NCI-H1417 (cell line): Measurements from ENCODE around the gene RSBN1.
"Not testable (repeated sequence)": the region's sequence is repeated elsewhere in the genome, so short reads cannot be mapped to it uniquely, and the experiment has no call there.

Experiments used
- DNase-seq, 3 experiments: peaks; one replicate each; lab custom pipeline; 2025; lab: John Stamatoyannopoulos, UW

The RSBN1 gene

GRCh38 chr1:113811888-113812660 is at the start of gene RSBN1:
Gene RSBN1 (minus strand): TSS chr1:113812476. CDS start chr1:113812412, 64 bp downstream.
- peak; percentile 98 to 99 (median 99) for DNase-seq

GRCh38 chr1:113861641-113862040 is 49.4 kb upstream of the RSBN1 start:
- DNase-seq: no peak

- no peak for DNase-seq
Observed at GRCh38 chr1:113860891-113861290, 48.6 kb upstream of the RSBN1 start.

GRCh38 chr1:113859478-113860175 is 47.4 kb upstream of the RSBN1 start:
- DNase-seq: no peak

GRCh38 chr1:113858982-113859381 is 46.7 kb upstream of the RSBN1 start:
- DNase-seq: no peak

GRCh38 chr1:113858418-113858817 is 46.1 kb upstream of the RSBN1 start:
- DNase-seq: no peak

GRCh38 chr1:113857776-113858175 is 45.5 kb upstream of the RSBN1 start:
- DNase-seq: no peak

- no peak for DNase-seq
Observed at GRCh38 chr1:113856401-113856790, 44.1 kb upstream of the RSBN1 start.

GRCh38 chr1:113855630-113856400 is 43.5 kb upstream of the RSBN1 start:
- DNase-seq: no peak

- DNase-seq: no peak
Observed at GRCh38 chr1:113854234-113854633, 42.0 kb upstream of the RSBN1 start.

GRCh38 chr1:113852694-113853093 is 40.4 kb upstream of the RSBN1 start:
- not testable (repeated sequence) for DNase-seq

- DNase-seq: no peak
Observed at GRCh38 chr1:113850127-113850796, 38.0 kb upstream of the RSBN1 start.

- DNase-seq: no peak
Observed at GRCh38 chr1:113849072-113849471, 36.8 kb upstream of the RSBN1 start.

- DNase-seq: no peak
Observed at GRCh38 chr1:113846391-113847035, 34.2 kb upstream of the RSBN1 start.

GRCh38 chr1:113836534-113836933 is 24.3 kb upstream of the RSBN1 start:
- DNase-seq: no peak

GRCh38 chr1:113835686-113836290 is 23.5 kb upstream of the RSBN1 start:
- peak; percentile 19 to 68 (median 48) for DNase-seq

- no peak for DNase-seq
Observed at GRCh38 chr1:113834716-113835115, 22.4 kb upstream of the RSBN1 start.

- no peak for DNase-seq
Observed at GRCh38 chr1:113830039-113830438, 17.8 kb upstream of the RSBN1 start.

- no peak for DNase-seq
Observed at GRCh38 chr1:113821916-113822315, 9.6 kb upstream of the RSBN1 start.

GRCh38 chr1:113818578-113818977 is 6.3 kb upstream of the RSBN1 start:
- no peak for DNase-seq

- no peak for DNase-seq
Observed at GRCh38 chr1:113813218-113813617, 942 bp upstream of the RSBN1 start.
